WTC11 (cell line): Measurements from ENCODE around the gene LOXL1. TPM values are rescaled to one million over a fixed set of nuclear protein-coding genes. Genes with fewer than 3 reads are reported as not detected.

Experiments
- ATAC-seq: fragments of 200-7000 bp; cut with Tn5 transposase; 2 replicates; pipeline ENCODE4 v1.10.0; 2021; ENCODE audit warnings: mild to moderate bottlenecking, moderate library complexity
- CTCF ChIA-PET: fragments of 300-600 bp; sonication (Branson Sonifier 250); formaldehyde crosslinking; loops from one replicate; lab custom pipeline; 2021; ENCODE audit warnings: antibody characterized with exemption; lab: Charles Lee
- POLR2A ChIA-PET: fragments of 350-600 bp; sonication (Branson Sonifier 250); formaldehyde crosslinking; loops from one replicate; lab custom pipeline; 2021; ENCODE audit warnings: antibody characterized with exemption; lab: Charles Lee
- DNase-seq: peaks from one replicate; pipeline ENCODE4 v3.0.0; 2021; ENCODE audit warnings: low spot score
- H3K27ac Mint-ChIP-seq: 2 replicates; pipeline ENCODE4 v1.8.0; 2021; ENCODE audit warnings: mixed read lengths
- H3K27me3 Mint-ChIP-seq: 2 replicates; pipeline ENCODE4 v1.8.0; 2021; ENCODE audit warnings: low read depth, mild to moderate bottlenecking, moderate library complexity, mixed read lengths
- H3K36me3 Mint-ChIP-seq: 2 replicates; pipeline ENCODE4 v1.8.0; 2021; ENCODE audit warnings: mixed read lengths
- H3K4me1 Mint-ChIP-seq: 2 replicates; pipeline ENCODE4 v1.8.0; 2022; ENCODE audit warnings: mixed read lengths
- H3K4me3 Mint-ChIP-seq: 2 replicates; pipeline ENCODE4 v1.8.0; 2021; ENCODE audit warnings: mild to moderate bottlenecking, moderate library complexity, mixed read lengths
- H3K9me3 Mint-ChIP-seq: 2 replicates; pipeline ENCODE4 v1.8.0; 2021; ENCODE audit warnings: mixed read lengths
- AR ChIP-seq: fragments of 250-450 bp; sonication (Bioruptor Pico); IDR thresholded peaks from 2 replicates; pipeline ENCODE4 v1.9.0; 2021; ENCODE audit warnings: mild to moderate bottlenecking
- ARID4B ChIP-seq: sonication (generic); formaldehyde crosslinking; IDR thresholded peaks from 2 replicates; pipeline ENCODE4 v1.8.0; 2023; ENCODE audit warnings: missing genetic modification reagents, mild to moderate bottlenecking, borderline replicate concordance
- ETV6 ChIP-seq: sonication (generic); formaldehyde crosslinking; IDR thresholded peaks from 2 replicates; pipeline ENCODE4 v1.8.1; 2022; ENCODE audit warnings: mild to moderate bottlenecking, missing genetic modification reagents
- FOXJ3 ChIP-seq: sonication (generic); formaldehyde crosslinking; IDR thresholded peaks from 2 replicates; pipeline ENCODE4 v1.9.0; 2021; ENCODE audit warnings: missing genetic modification reagents, mild to moderate bottlenecking, borderline replicate concordance
- FOXP1 ChIP-seq: sonication (generic); formaldehyde crosslinking; IDR thresholded peaks from 2 replicates; pipeline ENCODE4 v1.8.0; 2022; ENCODE audit warnings: missing genetic modification reagents, mild to moderate bottlenecking, moderate library complexity, borderline replicate concordance
- FOXP4 ChIP-seq: sonication (generic); formaldehyde crosslinking; IDR thresholded peaks from 2 replicates; pipeline ENCODE4 v1.8.0; 2022; ENCODE audit warnings: mild to moderate bottlenecking, missing genetic modification reagents
- HMGA2 ChIP-seq: fragments of 250-450 bp; sonication (Bioruptor Pico); IDR thresholded peaks from 2 replicates; pipeline ENCODE4 v1.4.0; 2021; ENCODE audit warnings: mild to moderate bottlenecking, moderate library complexity
- NFATC4 ChIP-seq: fragments of 250-450 bp; sonication (Bioruptor Pico); IDR thresholded peaks from 2 replicates; pipeline ENCODE4 v1.9.0; 2021; ENCODE audit warnings: mild to moderate bottlenecking
- OVOL2 ChIP-seq: fragments of 250-450 bp; sonication (Bioruptor Pico); IDR thresholded peaks from 2 replicates; pipeline ENCODE4 v1.9.0; 2021; ENCODE audit warnings: mild to moderate bottlenecking, borderline replicate concordance
- TEAD4 ChIP-seq: sonication (generic); formaldehyde crosslinking; IDR thresholded peaks from 2 replicates; pipeline ENCODE4 v1.8.0; 2022; ENCODE audit warnings: mild to moderate bottlenecking, missing genetic modification reagents
- ZBTB21 ChIP-seq: sonication (generic); formaldehyde crosslinking; IDR thresholded peaks from 2 replicates; pipeline ENCODE4 v1.8.1; 2023; ENCODE audit warnings: mild to moderate bottlenecking, missing genetic modification reagents, borderline replicate concordance
- ZNF121 ChIP-seq: sonication (generic); formaldehyde crosslinking; IDR thresholded peaks from 2 replicates; pipeline ENCODE4 v1.8.0; 2023; ENCODE audit warnings: missing genetic modification reagents
- ZNF219 ChIP-seq: sonication (generic); formaldehyde crosslinking; IDR thresholded peaks from 2 replicates; pipeline ENCODE4 v1.8.0; 2023; ENCODE audit warnings: missing genetic modification reagents, mild to moderate bottlenecking, borderline replicate concordance
- ZSCAN18 ChIP-seq: fragments of 250-450 bp; sonication (Bioruptor Pico); IDR thresholded peaks from 2 replicates; pipeline ENCODE4 v2.1.2; 2022; ENCODE audit warnings: mild to moderate bottlenecking, moderate library complexity
- total RNA-seq: library from RNA; stranded (reverse); gene quantifications from 3 replicates; pipeline ENCODE4 v1.2.3, GENCODE V29; 2021
- TF ChIP-seq, protein P1 (sequence below): sonication (generic); formaldehyde crosslinking; IDR thresholded peaks from 2 replicates; pipeline ENCODE4 v1.8.1; 2023; ENCODE audit warnings: mild to moderate bottlenecking, missing genetic modification reagents, moderate library complexity
- TF ChIP-seq, protein P2 (sequence below): sonication (generic); formaldehyde crosslinking; IDR thresholded peaks from 2 replicates; pipeline ENCODE4 v1.8.1; 2022; ENCODE audit warnings: low read depth, missing genetic modification reagents, borderline replicate concordance
- TF ChIP-seq, protein P3 (sequence below): fragments of 250-450 bp; sonication (Bioruptor Pico); IDR thresholded peaks from 2 replicates; pipeline ENCODE4 v1.9.0; 2021; ENCODE audit warnings: mild to moderate bottlenecking, borderline replicate concordance

LOXL1 gene
- total RNA-seq, 1 experiment from 2014 or later, result 10.6 TPM

GRCh38 chr15:73936588-73937290 is 10.5 kb downstream of the LOXL1 start (continued):
- TF ChIP-seq AR (CRISPR knock-in tag) (no peak), OVOL2 (CRISPR knock-in tag) (no peak), ZBTB21 (CRISPR knock-in tag) (no peak), FOXP1 (CRISPR knock-in tag) (no peak), FOXP4 (CRISPR knock-in tag) (no peak), ZNF121 (CRISPR knock-in tag) (no peak), ZNF219 (CRISPR knock-in tag) (no peak), NFATC4 (CRISPR knock-in tag) (no peak)
- TF ChIP-seq, protein P1, sequence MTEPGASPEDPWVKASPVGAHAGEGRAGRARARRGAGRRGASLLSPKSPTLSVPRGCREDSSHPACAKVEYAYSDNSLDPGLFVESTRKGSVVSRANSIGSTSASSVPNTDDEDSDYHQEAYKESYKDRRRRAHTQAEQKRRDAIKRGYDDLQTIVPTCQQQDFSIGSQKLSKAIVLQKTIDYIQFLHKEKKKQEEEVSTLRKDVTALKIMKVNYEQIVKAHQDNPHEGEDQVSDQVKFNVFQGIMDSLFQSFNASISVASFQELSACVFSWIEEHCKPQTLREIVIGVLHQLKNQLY (CRISPR knock-in tag), result no peak
- TF ChIP-seq, protein P2, sequence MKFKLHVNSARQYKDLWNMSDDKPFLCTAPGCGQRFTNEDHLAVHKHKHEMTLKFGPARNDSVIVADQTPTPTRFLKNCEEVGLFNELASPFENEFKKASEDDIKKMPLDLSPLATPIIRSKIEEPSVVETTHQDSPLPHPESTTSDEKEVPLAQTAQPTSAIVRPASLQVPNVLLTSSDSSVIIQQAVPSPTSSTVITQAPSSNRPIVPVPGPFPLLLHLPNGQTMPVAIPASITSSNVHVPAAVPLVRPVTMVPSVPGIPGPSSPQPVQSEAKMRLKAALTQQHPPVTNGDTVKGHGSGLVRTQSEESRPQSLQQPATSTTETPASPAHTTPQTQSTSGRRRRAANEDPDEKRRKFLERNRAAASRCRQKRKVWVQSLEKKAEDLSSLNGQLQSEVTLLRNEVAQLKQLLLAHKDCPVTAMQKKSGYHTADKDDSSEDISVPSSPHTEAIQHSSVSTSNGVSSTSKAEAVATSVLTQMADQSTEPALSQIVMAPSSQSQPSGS, result no peak
- TF ChIP-seq, all 79 proteins: peak for 0

GRCh38 chr15:73937296-73937695 is 11.0 kb downstream of the LOXL1 start:
- H3K4me3 Mint-ChIP-seq, result no peak overlapping the region
- no peaks in the 10 kb centered on the region for H3K36me3 Mint-ChIP-seq
- ChIA-PET CTCF (interaction anchor here (1.3 to 3.4 kb wide), 5 partner anchors 10 to 111 kb away, joined by 5 to 38 read pairs (median 6); partner anchors contain the start of gene LOXL1), POLR2A (no interaction called here)
- no peak for DNase-seq
- H3K27me3 Mint-ChIP-seq, result no peaks in the 10 kb centered on the region
- peaks cover 14% of the 10 kb centered on the region for H3K4me1 Mint-ChIP-seq
- no peaks in the 10 kb centered on the region for H3K9me3 Mint-ChIP-seq
- ATAC-seq, result no peak
- no peak overlapping the region for H3K27ac Mint-ChIP-seq
- TF ChIP-seq TEAD4 (no peak), HMGA2 (no peak), NFATC4 (CRISPR knock-in tag) (no peak), ARID4B (CRISPR knock-in tag) (no peak), FOXJ3 (CRISPR knock-in tag) (no peak), ETV6 (no peak), ZSCAN18 (CRISPR knock-in tag) (no peak), ZNF219 (CRISPR knock-in tag) (no peak)
- TF ChIP-seq, protein P3, sequence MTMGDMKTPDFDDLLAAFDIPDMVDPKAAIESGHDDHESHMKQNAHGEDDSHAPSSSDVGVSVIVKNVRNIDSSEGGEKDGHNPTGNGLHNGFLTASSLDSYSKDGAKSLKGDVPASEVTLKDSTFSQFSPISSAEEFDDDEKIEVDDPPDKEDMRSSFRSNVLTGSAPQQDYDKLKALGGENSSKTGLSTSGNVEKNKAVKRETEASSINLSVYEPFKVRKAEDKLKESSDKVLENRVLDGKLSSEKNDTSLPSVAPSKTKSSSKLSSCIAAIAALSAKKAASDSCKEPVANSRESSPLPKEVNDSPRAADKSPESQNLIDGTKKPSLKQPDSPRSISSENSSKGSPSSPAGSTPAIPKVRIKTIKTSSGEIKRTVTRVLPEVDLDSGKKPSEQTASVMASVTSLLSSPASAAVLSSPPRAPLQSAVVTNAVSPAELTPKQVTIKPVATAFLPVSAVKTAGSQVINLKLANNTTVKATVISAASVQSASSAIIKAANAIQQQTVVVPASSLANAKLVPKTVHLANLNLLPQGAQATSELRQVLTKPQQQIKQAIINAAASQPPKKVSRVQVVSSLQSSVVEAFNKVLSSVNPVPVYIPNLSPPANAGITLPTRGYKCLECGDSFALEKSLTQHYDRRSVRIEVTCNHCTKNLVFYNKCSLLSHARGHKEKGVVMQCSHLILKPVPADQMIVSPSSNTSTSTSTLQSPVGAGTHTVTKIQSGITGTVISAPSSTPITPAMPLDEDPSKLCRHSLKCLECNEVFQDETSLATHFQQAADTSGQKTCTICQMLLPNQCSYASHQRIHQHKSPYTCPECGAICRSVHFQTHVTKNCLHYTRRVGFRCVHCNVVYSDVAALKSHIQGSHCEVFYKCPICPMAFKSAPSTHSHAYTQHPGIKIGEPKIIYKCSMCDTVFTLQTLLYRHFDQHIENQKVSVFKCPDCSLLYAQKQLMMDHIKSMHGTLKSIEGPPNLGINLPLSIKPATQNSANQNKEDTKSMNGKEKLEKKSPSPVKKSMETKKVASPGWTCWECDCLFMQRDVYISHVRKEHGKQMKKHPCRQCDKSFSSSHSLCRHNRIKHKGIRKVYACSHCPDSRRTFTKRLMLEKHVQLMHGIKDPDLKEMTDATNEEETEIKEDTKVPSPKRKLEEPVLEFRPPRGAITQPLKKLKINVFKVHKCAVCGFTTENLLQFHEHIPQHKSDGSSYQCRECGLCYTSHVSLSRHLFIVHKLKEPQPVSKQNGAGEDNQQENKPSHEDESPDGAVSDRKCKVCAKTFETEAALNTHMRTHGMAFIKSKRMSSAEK, result no peak
